Activated naive CD4-positive, alpha-beta T cell treated with anti-CD3 and anti-CD28 coated beads, Interleukin-2, amount 50 U/mL, for 16 hours (primary cell): ENCODE results near the gene DDX41.

Experiments used
- DNase-seq: peaks from one replicate; pipeline ENCODE4 v3.0.0-alpha.2; 2020

DDX41 gene

DNA sequence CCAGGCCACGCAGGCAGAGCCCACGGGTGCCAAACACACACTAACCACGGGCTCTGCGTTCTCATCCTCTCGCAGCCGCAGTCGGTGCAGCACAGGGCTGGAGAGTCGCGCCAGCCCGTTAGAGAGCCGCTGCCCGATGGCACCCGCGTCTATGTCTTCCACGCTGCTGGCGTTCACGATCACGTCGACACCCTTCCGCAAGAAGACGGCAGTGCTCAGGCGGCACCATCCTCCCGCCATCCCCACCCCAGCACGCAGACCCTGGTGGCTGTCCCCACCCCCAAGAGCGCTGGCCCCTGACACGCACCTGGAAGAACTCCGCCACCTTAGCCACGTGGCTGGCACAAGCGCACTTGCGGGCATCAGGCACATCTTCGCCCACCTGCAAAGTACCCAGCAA lies 49.3 kb downstream of the DDX41 start:
- DNase-seq: no peak

GRCh38 chr5:177466861-177467260 lies 49.9 kb downstream of the DDX41 start:
- DNase-seq: no peak

GRCh38 chr5:177465044-177465443 lies 51.7 kb downstream of the DDX41 start:
- no peak for DNase-seq

- no peak for DNase-seq
Measured at GRCh38 chr5:177462021-177462670, 54.6 kb downstream of the DDX41 start.
